DMS53 treated with DMSO at 0.1 percent for 48 hours (cell line): ENCODE results near the gene LEPR.
"Not testable (repeated sequence)": the region's sequence is repeated elsewhere in the genome, so short reads cannot be mapped to it uniquely, and the experiment has no call there.

ENCODE experiments used
- DNase-seq: peaks from one replicate; lab custom pipeline; 2025; ENCODE audit not compliant: unreplicated experiment; lab: John Stamatoyannopoulos, UW

The LEPR gene

GRCh38 chr1:65434255-65434654 is 13.8 kb downstream of the LEPR start:
- no peak for DNase-seq

- no peak for DNase-seq
Measured at GRCh38 chr1:65434760-65435159, 14.3 kb downstream of the LEPR start.

- no peak for DNase-seq
Measured at GRCh38 chr1:65435987-65436386, 15.5 kb downstream of the LEPR start.

- DNase-seq, result no peak
Measured at GRCh38 chr1:65437616-65438015, 17.1 kb downstream of the LEPR start.

- DNase-seq, result no peak
Measured at GRCh38 chr1:65440322-65440900, 19.9 kb downstream of the LEPR start.

GRCh38 chr1:65440915-65441314 is 20.4 kb downstream of the LEPR start:
- DNase-seq, result no peak

GRCh38 chr1:65441464-65441863 is 21.0 kb downstream of the LEPR start:
- DNase-seq, result no peak

GRCh38 chr1:65442442-65442841 is 22.0 kb downstream of the LEPR start:
- DNase-seq, result no peak

GRCh38 chr1:65443647-65444046 is 23.2 kb downstream of the LEPR start:
- DNase-seq, result no peak

- DNase-seq, result no peak
Measured at GRCh38 chr1:65444128-65444640, 23.7 kb downstream of the LEPR start.

GRCh38 chr1:65445837-65446236 is 25.4 kb downstream of the LEPR start:
- DNase-seq, result no peak

GRCh38 chr1:65449214-65449823 is 28.9 kb downstream of the LEPR start:
- no peak for DNase-seq

GRCh38 chr1:65455678-65456077 is 35.2 kb downstream of the LEPR start:
- DNase-seq, result not testable (repeated sequence)

GRCh38 chr1:65456481-65456880 is 36.0 kb downstream of the LEPR start:
- DNase-seq, result no peak

- no peak for DNase-seq
Measured at GRCh38 chr1:65457868-65458267, 37.4 kb downstream of the LEPR start.

- no peak for DNase-seq
Measured at GRCh38 chr1:65458730-65459396, 38.4 kb downstream of the LEPR start.

GRCh38 chr1:65459397-65459768 is 38.9 kb downstream of the LEPR start:
- DNase-seq, result peak; percentile 53

- DNase-seq, result not testable (repeated sequence)
Measured at GRCh38 chr1:65465837-65466236, 45.4 kb downstream of the LEPR start.

- peak; percentile 92 for DNase-seq
Measured at GRCh38 chr1:65467536-65467935, 47.1 kb downstream of the LEPR start.

- DNase-seq, result peak; percentile 92
Measured at GRCh38 chr1:65469126-65469888, 48.8 kb downstream of the LEPR start.

GRCh38 chr1:65469889-65470340 is 49.4 kb downstream of the LEPR start:
- no peak for DNase-seq
